Measurements from ENCODE around the gene ACER3. TPM values are rescaled to one million over a fixed set of nuclear protein-coding genes. Genes with fewer than 3 reads are reported as not detected.
"Not testable (repeated sequence)": the region's sequence is repeated elsewhere in the genome, so short reads cannot be mapped to it uniquely, and the experiment has no call there.

ACER3 gene
- polyA plus RNA-seq, 1 experiment = 11.2 TPM

GRCh38 chr11:77056814-77057402 is 196.2 kb downstream of the ACER3 start:
- CTCF ChIA-PET = interaction anchor here (1.4 kb wide), 1 partner anchor 35 kb away, joined by 4 read pairs; no protein-coding TSS in a partner anchor
- POLR2A ChIA-PET = no interaction called here

DNA sequence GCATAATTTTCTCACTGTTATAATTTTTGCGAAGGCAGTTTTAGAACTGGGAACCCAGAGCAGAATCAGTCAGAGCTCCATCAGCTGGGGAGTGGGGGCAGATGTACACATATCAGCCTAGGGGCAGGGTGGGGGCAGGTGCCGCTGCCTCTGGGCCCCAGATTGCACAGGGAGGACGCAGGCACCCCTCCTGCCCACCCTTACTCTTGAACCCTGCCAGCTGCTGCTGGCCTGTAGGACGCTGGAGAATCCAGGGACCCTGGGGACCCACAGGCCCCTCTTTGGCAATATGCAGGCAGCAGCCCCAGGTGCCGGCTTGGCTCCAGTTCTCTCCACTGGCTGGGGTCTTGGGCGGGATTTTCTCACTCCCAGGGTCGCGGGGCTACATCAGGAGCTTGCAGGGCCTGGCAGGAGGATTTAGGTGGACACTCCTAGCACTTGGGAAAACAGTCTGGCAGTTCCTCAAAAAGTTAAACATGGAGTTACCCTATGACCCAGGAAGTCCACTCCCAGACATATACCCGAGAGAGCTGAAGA is 197.3 kb downstream of the ACER3 start:
- no peak for DNase-seq (ENCODE audit: low read depth, low spot score)
- Histone ChIP-seq H3K4me3 (ENCODE audit: low read depth, low read length) (no peak overlapping the region), H3K27ac (ENCODE audit: low read depth, low read length) (no peak overlapping the region), H3K9me3 (ENCODE audit: control insufficient read depth, insufficient read depth, low read length) (peaks cover 23% of the 10 kb centered on the region), H3K27me3 (ENCODE audit: control insufficient read depth, insufficient read depth, low read length) (peaks cover 10% of the 10 kb centered on the region)
- no peak for TF ChIP-seq CTCF (IDR thresholded peaks at IDR 0.05; ENCODE audit: low read depth, low read length)
- ChIA-PET CTCF (interaction anchor here (1.0 to 1.4 kb wide), 2 partner anchors 10 to 34 kb away, joined by 4 to 11 read pairs; no protein-coding TSS in a partner anchor), POLR2A (no interaction called here)

More at GRCh38 chr11:77056814-77057402, 196.2 kb downstream of the ACER3 start:
- Histone ChIP-seq H3K9me3 (ENCODE audit: control insufficient read depth, insufficient read depth, low read length) (peaks cover 23% of the 10 kb centered on the region), H3K4me3 (ENCODE audit: low read depth, low read length) (no peak overlapping the region), H3K27me3 (ENCODE audit: control insufficient read depth, insufficient read depth, low read length) (peaks cover 12% of the 10 kb centered on the region), H3K27ac (ENCODE audit: low read depth, low read length) (no peak overlapping the region)
- TF ChIP-seq CTCF (IDR thresholded peaks at IDR 0.05; ENCODE audit: low read depth, low read length) = no peak
- no peak for DNase-seq (ENCODE audit: low read depth, low spot score)

DNA sequence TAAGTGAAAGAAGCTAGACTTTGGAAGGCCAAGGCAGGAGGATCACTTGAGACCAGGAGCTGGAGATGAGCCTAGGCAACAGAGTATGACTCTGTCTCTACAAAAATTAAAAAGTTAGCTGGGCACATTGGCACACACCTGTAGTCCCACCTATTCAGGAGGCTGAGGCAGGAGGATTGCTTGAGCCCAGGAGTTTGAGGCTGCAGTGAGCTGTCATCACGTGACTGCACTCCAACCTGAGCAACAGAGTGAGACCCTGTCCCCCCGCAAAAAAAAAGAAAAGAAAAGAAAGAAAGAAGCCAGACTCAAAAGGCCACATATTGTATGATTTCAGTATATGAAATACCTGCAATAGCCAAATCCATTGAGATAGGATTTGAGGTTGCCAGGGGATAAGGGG is 198.2 kb downstream of the ACER3 start:
- H3K27me3 ChIP-seq (ENCODE audit: control insufficient read depth, insufficient read depth, low read length) = peaks cover 8% of the 10 kb centered on the region
- H3K27ac ChIP-seq (ENCODE audit: low read depth, low read length) = no peak overlapping the region
- TF ChIP-seq CTCF (IDR thresholded peaks at IDR 0.05; ENCODE audit: low read depth, low read length) = no peak
- no peak overlapping the region for H3K4me3 ChIP-seq (ENCODE audit: low read depth, low read length)
- ChIA-PET POLR2A (no interaction called here), CTCF (no interaction called here)
- no peak for DNase-seq (ENCODE audit: low read depth, low spot score)
- H3K9me3 ChIP-seq (ENCODE audit: control insufficient read depth, insufficient read depth, low read length) = peaks cover 23% of the 10 kb centered on the region

DNA sequence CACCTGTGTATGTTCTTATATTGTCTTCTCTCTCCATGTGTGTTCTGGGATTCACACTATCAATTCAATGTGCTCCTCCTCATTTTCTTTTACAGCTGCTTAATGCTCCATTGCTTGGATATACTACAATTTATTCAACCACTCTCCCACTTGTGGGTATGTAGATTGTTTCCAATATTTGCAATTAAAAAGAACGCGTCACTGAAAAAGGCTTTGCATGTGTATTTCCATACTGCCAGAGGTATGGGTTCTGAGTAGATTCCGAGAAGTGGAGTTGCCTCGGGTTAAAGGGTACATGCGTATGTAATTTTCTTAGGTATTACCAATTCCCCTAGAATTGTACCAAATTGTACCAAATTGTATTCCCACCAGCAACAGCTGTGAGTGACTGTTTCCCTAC is 199.1 kb downstream of the ACER3 start:
- Histone ChIP-seq H3K27me3 (ENCODE audit: control insufficient read depth, insufficient read depth, low read length) (peaks cover 6% of the 10 kb centered on the region), H3K27ac (ENCODE audit: low read depth, low read length) (no peak overlapping the region), H3K4me3 (ENCODE audit: low read depth, low read length) (no peak overlapping the region), H3K9me3 (ENCODE audit: control insufficient read depth, insufficient read depth, low read length) (peaks cover 23% of the 10 kb centered on the region)
- ChIA-PET POLR2A (no interaction called here), CTCF (no interaction called here)
- TF ChIP-seq CTCF (IDR thresholded peaks at IDR 0.05; ENCODE audit: low read depth, low read length) = no peak
- DNase-seq (ENCODE audit: low read depth, low spot score) = no peak

DNA sequence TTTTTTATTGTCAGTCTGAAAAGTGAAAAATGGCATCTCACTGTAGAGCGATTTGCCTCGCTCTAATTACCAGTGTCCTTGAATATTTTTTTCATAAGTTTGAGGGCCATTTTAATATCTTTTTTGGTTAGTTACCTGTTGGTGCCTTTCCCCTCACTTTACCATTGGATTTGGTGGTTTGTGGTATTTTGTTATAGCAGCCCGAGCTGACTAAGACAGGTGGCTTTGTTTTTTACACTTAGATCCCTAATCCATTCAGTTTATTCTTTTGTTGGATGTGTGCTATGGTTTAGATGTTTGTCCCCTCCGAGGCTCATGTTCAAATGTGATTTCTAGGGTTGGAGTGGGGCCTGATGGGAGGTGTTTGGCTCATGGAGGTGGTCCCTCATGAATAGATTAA is 199.5 kb downstream of the ACER3 start:
- no peak for DNase-seq (ENCODE audit: low read depth, low spot score)
- TF ChIP-seq CTCF (IDR thresholded peaks at IDR 0.05; ENCODE audit: low read depth, low read length) = no peak
- ChIA-PET CTCF (no interaction called here), POLR2A (no interaction called here)
- no peak overlapping the region for H3K4me3 ChIP-seq (ENCODE audit: low read depth, low read length)
- no peak overlapping the region for H3K27ac ChIP-seq (ENCODE audit: low read depth, low read length)
- peaks cover 23% of the 10 kb centered on the region for H3K9me3 ChIP-seq (ENCODE audit: control insufficient read depth, insufficient read depth, low read length)
- H3K27me3 ChIP-seq (ENCODE audit: control insufficient read depth, insufficient read depth, low read length) = peaks cover 6% of the 10 kb centered on the region

- H3K4me3 ChIP-seq (ENCODE audit: low read depth, low read length); CTCF ChIA-PET; H3K27me3 ChIP-seq (ENCODE audit: control insufficient read depth, insufficient read depth, low read length); H3K27ac ChIP-seq (ENCODE audit: low read depth, low read length); POLR2A ChIA-PET; DNase-seq (ENCODE audit: low read depth, low spot score): not testable (repeated sequence)
- peaks cover 16% of the 10 kb centered on the region for H3K9me3 ChIP-seq (ENCODE audit: control insufficient read depth, insufficient read depth, low read length)
Observed at GRCh38 chr11:77061258-77061657, 200.5 kb downstream of the ACER3 start.
